Retina (tissue), 1 donor: Measurements from ENCODE around the gene COQ5.
A peak's percentile ranks its signal among the peaks of the same experiment; 100 is the strongest.
"Not testable (repeated sequence)": the region's sequence is repeated elsewhere in the genome, so short reads cannot be mapped to it uniquely, and the experiment has no call there.

Source experiments
- DNase-seq: peaks from one replicate; pipeline ENCODE4 v3.0.0-alpha.2; 2016

COQ5 gene, protein sequence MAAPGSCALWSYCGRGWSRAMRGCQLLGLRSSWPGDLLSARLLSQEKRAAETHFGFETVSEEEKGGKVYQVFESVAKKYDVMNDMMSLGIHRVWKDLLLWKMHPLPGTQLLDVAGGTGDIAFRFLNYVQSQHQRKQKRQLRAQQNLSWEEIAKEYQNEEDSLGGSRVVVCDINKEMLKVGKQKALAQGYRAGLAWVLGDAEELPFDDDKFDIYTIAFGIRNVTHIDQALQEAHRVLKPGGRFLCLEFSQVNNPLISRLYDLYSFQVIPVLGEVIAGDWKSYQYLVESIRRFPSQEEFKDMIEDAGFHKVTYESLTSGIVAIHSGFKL

DNA sequence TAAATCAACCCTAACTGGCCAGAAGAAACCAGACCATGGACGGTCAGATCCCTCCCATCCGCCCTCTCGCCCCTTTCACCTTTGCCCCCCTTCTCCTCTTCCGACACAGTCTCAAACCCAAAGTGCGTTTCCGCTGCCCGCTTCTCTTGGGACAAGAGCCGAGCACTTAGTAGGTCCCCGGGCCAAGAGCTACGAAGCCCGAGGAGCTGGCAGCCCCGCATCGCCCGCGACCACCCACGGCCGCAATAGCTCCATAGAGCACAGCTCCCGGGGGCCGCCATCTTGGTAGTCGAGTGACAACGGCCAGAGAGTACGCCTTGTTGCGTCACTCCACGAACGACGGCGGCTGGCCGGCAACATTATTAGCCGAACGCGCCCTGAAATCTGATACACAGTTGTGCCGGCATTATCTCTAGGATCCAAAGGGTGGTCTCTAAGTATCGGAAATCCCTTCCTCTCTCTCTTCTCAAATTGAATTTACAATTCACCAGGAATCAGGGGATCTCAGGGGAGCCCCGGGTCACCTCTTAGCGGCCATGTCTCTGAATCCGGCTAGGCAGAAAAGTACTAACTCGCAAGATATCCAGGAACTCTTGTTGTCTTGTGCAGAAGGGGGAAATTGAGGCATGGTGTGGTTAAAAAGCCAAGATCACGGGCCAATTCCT, at the start of gene COQ5:
TSS of gene COQ5 (minus strand) at position 298 of the 665 bp plus-strand sequence. CDS start at position 281, 17 bp downstream.
- peak; percentile 96 for DNase-seq

DNA sequence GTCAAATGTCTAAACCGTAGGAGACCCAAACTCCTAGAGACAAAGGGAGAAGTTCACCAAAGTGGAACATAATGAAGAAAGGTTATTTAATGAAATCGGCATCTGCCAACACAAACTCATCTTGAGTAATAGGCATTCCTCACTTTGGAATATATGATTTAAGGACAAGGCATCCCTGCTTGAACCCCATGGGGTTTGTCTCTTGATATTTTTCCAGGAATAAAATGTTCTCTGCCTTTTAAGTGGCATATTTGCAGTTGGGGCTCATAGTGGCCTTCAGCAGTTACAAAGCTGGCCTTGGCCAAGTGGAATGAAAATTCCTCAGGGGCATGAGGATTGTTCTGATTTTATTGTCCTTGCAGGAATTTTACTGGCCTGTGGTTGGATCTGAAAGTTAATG, 45.1 kb upstream of the COQ5 start:
- no peak for DNase-seq

DNA sequence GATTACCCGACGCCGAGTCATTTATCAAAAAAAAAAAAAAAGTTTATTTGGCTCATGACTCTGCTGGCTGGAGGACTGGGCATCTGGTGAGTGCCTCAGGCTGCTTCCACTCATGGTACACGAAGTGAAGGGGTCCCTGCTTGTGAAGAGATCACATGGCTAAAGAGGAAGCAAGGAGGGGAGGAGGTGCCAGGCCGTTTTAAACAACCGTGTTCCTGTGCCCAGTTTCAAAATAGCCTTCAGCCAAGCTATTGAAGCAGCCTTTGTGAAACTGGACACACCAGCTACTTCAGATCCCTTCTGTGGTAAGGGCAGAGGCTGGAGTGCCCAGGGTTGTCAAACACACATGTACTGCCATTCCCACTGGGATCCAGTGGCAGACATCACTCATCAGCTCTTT, 44.6 kb upstream of the COQ5 start:
- no peak for DNase-seq

DNA sequence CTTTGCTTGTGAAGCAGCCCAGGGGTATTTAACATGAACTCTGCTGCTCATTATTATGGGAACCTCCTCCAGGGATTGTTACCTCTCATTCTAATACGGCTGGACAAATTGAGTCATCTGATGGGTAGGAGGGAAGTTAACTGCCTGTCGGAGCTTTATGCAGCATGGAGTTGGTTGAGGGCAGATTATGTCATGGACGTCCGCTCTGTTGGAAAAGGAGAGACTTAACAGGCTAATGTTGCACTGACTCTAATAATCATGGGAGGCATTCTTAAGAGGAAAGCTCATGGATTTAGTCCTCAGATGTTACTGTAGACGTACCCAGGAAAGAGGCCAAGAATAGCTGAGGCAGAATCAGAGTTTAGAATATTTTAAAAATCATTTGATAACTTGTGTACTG, 42.3 kb upstream of the COQ5 start:
- no peak for DNase-seq

DNA sequence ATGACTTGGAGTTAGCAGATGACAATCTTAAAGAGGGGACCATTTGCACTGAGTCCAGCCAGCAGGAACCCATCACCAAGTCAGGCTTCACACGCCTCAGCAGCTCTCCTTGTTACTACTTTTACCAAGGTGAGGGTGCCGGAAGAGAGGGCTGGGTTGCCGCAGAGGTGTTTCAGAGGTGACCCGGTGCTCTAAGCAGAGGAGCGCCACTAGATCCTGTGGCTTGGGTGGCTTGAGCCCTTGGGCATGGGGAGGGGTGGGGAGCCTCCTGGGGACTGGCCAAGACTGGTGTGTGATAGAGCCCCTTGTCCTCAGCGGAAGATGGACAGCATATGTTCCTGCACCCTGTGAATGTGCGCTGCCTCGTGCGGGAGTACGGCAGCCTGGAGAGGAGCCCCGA, 34.5 kb upstream of the COQ5 start:
- DNase-seq: no peak

DNA sequence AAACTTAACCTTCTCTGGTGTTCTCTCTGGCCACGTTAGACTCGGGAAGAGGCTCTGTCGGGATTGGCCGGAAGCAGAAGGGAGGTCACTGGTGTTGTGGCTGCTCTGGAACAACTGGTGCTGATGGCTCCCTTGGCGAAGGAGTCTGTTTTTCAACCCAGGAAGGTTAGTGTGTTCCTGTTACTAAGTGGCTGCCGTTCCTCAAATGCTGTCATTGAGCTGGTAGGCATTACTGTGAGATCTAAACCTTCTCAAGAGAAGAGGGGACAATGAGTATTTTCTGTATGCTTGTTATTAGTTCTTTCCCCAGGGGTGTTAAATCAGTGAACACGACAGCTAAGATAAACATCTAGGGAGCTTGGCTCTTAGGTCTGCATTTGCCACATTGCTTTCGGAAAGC, 33.9 kb upstream of the COQ5 start:
- no peak for DNase-seq

DNA sequence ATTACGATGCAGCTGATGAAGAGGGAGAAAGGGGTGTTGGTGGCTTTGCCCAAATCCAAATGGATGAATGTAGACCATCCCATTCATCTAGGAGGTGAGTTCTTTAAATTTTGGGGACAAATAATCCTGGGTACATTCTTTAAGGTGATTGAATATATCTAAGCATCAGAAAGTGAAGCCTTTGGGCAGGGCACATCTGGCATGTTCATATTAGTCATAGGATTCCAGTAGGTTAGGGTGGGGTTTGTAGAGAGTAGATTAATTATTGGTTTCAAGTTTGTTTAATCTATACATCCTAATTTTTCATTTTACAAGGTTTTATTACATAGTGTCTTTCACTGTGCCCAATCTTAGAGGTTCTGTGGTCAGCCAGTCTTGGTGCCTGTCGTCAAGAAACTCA, 28.6 kb upstream of the COQ5 start:
- no peak for DNase-seq

DNA sequence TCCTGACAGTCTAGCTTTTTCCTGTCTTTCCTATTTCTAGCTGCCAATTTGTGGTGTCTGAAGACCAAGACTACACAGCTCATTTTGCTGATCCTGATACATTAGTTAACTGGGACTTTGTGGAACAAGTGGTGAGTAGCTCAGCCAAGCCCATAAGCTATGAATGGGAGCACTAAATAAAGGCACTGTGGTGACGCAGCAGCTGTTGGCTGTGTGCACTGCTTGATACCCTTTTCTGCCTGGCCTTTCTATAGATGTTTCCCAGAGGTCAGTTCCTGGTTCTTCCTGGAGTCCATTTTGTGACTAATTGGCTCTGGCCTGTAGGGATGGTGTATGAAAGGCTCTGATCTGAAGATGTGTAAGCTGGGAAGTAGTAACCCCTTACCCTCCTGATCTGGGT, 25.7 kb upstream of the COQ5 start:
- DNase-seq: no peak

DNA sequence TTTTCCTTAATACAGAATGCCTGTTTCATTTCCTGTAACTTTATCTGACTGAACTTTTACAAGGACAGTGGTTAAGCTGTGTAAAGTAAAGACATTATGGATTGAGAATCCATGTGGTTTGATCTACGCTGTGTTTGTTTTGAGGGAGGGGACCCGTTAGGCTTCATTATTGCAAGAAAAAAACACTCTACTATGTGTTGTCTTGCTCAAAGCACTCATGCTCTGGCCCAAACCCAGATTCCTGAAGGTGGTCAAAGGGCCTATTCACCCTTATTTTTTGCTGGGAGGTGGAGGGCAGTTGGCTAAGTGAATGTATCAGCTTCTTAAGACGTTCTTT, 17.1 kb upstream of the COQ5 start:
- no peak for DNase-seq

DNA sequence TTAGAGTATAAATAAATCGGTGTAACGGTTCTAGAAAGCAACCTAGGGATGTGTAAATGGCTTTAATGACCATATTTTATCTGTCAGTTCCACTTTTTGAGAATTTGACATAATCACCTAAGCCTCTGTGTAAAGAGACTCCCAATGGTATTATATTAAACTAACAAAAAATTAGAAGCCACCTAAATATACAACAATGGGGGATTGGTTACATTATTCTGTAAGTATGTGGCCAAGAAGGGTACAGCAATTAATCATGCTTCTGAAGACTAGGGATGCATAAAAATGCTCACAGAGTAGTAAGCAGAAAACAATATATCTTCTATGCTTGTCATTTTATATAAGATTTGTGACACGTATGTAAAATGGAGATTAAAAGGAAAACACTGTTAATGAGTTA, 15.7 kb upstream of the COQ5 start:
- no peak for DNase-seq

DNA sequence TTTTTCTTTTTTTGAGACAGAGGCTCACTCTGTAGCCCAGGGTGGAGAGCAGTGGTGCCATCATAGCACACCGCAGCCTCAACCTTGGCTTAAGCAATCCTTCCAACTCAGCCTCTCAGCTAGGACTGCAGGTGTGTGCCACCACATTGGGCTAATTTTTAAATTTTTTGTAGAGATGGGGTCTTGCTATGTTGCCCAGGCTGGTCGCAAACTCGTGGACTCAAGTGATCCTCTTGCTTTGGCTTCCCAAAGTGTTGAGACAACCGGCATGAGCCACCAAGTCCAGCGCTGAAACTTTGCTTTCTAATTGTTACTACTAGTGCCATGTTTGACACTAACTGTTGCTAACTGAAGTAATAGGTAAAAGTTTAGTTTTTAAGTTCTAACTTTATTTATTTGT, 13.2 kb upstream of the COQ5 start:
- DNase-seq: no peak

DNA sequence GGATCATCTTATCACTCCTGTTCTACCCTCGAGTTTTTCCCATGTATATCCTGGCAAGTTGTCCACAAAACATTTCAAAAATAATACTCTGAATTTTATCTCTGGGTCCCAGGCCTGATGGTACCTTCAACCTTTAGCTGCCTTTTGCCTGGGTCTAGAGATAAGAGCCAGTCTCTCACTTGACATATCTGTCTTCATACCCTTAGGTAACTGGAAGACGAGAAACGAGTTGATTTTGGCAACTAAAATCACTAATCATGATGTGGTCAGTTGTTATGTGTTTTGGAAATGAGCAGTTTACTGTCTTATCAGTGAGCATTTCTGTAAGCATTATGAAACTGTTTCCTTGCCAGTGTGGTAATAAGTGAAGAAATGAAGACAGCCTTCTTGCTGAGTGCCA, 11.5 kb upstream of the COQ5 start:
- no peak for DNase-seq

DNA sequence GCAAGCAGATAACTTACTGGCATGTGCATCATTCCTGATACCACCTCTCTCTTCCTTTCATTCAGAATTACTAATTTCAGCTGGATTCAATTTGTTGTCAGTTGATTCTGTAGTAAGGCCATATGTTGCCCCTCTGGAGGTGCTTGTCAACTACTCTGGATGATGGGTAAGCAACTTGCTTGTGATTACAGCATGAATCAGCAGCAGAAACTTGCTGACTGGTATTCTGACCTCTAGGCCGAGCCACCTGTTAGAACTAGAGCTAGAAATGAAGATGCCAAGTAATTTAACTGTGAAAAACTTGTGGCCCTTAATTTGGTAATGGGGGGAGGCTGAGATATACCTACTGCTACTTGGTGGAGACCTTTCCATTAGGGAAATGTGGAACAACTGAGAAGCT, 10.3 kb upstream of the COQ5 start:
- DNase-seq: no peak

DNA sequence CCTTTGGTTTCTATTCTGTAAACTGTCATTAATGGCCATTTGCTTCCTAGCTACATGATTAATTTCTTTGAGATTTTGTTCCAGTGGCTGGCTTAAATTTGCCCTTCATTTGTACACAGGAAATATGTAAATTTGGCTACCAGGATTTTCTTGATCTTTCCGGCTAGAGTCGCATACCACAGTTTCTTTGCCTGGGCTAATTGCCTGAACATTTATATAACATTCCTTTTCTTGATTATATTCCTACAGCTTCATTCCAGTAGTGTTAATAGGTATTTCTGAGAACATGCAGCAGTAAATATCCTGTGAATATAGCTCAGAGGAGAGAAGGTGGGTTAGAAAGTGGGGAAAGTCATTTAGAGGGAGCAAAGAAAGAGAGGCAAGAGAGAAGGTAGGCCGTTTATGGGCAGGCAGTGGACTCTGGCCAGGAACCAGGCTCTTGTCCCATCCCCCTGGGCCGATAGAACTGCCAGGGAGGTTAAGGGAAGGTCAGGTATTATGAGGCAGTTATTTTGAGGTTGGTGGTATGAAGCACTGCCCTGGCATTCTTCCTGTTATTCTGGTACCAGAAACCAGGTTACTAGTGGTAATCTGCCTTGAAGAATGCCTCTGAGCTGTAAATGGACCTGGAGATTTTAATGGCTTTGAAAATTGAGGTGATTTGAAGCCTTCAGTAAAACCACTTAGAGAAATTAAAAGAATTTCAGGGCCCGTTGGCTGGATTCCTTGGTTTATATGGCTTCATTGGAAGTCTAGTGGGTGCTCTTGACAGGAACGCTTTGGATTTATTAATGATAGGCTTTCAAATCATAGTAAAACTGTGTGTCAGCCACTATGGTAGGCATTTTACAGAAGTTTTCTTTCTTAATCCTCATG, 9.6 kb upstream of the COQ5 start:
- no peak for DNase-seq

DNA sequence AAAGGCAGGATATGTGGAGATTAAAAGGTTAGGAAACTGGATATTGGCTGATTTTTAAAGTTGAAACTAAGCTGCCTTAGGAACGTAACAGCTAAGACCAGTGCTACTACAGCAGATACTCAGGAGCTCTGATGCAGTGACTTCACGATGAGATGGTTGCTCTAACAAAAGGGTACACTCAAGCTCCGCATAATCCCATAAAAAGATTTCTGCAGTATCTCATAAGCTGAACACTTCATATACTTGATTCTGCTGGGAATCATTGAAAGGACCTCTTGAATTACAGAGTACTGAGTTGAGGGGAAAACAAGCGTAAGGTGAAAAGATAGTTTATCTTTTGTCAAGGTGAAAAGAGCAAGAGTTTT, 8.9 kb upstream of the COQ5 start:
- no peak for DNase-seq

DNA sequence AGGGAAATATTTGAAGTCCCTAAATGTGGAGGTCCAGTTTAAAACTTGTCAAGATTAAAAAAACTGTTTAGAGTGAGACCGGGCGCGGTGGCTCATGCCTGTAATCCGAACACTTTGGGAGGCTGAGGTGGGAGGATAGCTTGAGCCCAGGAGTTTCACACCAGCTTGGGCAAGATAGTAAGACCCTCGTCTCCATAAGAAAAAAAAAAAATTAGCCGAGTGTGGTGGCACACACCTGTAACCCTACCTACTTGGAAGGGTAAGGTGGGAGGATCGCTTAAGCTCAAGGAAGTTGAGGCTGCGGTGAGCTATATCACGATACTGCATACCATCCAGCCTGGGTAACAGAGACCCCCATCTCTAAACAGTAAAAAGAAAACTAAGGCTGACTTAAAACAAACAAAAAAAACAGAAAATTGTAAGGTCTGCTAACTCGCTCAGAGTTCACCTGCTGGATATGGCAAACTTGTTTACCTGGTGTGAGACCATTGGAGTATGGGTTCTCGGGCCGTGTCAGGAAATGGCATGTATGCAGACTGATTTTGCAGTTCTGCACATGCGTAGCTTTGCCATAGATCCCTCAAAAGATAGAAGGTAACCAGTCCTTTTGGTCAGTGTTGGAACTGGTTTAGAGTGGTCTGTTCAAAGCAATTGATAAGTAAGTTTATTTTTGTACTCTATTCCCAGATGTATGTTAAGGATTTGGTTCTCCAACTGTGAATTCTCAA, 7.3 kb upstream of the COQ5 start:
- DNase-seq: no peak

DNA sequence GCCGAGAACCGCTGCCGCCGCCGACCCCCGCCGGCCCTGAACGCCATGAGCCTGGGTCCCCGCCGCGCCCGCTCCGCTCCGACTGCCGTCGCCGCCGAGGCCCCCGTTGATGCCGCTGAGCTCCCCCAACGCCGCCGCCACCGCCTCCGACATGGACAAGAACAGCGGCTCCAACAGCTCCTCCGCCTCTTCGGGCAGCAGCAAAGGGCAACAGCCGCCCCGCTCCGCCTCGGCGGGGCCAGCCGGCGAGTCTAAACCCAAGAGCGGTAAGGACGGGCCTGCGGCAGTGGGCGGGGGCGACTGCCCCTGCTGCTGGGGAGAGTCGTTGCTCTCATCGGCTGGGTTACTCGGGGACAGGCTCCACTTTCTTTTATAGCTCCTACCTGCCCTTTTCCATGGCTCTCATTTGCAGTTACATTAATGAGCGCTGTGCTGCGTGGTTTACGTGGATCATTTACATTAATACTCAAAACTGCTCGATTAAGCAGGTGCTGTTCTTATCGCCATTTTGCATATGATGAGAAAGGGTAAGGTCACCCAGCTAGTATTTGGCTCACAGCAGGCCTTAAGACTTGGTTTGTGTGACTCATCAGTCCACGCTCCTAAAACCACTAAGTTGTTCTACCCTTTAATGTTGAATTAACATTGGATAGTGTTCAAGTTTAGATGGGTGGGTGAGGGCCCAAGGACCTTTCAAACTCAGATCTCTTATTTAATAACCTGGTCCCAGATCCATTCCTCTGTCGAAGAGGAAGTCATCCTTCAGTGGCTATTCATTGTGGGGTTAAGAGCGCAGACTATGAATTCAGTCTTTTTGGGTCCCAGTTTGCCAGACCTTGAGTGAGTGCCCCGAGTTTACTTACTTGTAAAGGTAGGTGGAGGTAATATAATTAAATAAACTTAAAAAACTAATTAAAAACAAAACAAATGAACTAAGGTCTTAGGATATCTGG, 6.0 kb upstream of the COQ5 start:
- no peak for DNase-seq

DNA sequence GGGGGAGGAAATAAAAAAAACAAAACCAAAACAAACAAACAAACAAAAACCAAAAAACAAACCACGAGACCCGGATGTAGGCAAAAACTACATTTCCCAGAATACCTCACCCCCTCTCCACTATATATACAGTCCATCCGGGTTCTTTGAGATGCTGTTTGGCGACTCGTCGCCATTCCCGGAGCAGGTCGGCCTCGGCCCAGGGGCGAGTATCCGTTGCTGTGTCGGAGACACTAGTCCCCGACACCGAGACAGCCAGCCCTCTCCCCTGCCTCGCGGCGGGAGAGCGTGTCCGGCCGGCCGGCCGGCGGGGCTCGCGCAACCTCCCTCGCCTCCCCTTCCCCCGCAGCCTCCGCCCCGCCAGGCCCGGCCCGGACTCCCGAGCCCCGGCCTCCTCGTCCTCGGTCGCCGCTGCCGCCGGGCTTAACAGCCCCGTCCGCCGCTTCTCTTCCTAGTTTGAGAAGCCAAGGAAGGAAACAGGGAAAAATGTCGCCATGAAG, 5.3 kb upstream of the COQ5 start, which contains the start of gene RNF10:
TSS of gene RNF10 (plus strand) at position 154 of the 500 bp plus-strand sequence. CDS start 456 bp downstream, outside the sequence.
- peak; percentile 95 for DNase-seq

DNA sequence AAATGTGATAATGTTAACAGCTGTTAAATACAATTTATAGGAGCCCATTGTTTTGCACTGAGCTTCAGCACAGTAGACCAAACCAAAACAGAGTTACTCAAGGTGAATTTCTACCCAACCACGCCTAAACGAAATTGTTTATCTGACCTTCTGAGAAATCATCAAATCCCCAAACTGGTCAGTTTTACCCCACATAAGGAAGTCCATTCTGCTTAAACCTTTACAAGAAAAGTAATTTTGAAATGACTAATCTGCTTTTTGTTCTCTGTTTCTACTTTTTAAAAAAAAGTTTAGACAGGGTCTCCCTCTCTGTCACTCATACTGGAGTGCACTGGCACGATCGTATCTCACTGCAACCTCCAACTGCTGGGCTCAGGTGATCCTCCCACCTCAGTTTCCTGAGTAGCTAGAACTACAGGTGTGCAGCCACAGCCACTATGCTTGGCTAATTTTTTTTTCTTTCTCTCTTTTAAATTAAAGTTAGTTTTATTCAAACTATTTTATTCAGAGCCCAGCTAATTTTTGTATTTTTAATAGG, 3.8 kb upstream of the COQ5 start:
- DNase-seq: no peak

DNA sequence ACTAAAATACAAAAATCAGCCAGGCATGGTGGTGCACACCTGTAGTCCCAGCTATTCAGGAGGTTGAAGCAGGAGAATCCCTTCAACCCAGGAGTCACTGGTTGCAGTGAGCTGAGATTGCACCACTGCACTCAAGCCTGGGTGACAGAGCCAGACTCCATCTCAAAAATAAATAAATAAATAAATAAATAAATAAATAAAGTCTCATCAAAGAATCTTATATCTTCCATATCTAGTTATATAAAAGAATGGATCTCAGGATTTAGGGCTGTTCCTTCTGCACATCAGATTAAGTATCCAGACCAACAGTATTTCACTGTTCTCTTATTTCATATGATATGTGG, 1.4 kb upstream of the COQ5 start:
- not testable (repeated sequence) for DNase-seq

DNA sequence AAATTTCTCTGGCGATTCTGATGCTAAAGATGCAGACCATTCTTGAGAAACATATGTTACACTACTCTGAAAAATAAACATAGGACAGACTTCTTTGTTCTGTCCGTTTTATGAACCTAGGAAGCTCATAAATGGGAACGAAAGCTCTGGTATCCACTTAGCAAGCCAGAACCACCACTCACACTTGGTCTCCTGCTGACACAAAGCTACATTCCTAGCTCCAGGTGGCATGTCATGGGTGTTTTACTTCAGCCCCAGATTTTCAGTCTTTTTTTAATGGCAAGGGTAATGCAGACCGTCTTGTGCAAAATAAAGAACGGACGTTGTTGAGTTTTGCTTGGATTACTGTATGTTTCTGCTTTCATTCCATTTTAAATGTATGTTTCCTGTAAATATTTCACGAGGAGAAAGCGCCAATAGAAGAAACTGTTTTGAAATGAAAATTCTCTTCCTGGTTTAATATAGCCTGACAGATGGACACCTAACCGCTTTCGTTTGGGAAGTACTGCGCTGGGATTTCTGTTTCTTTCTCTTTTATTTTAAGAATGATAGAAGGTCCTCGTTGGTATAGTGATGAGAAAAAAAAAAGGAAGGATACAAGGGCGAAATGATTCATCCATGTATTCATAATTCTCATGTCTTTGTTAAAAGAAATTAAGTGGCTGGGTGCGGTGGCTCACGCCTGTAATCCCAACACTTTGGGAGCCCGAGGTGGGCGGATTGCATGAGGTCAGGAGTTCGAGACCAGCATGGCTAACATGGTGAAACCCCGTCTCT, 871 bp upstream of the COQ5 start:
- no peak for DNase-seq
